Muscle of leg (tissue), 11 donors: Measurements from ENCODE around the gene LDB2. TPM values are rescaled to one million over a fixed set of nuclear protein-coding genes. Genes with fewer than 3 reads are reported as not detected.

Experiments
- DNase-seq: peaks from one replicate; pipeline ENCODE4 v3.0.0; 2013
- H3K27ac ChIP-seq: one replicate; pipeline ENCODE4 v1.5.1; 2013; ENCODE audit warnings: mild to moderate bottlenecking, low read length, control low read depth
- H3K27me3 ChIP-seq: one replicate; pipeline ENCODE4 v1.6.1; 2013; ENCODE audit warnings: low read length; ENCODE audit not compliant: control insufficient read depth, insufficient read depth
- H3K36me3 ChIP-seq: one replicate; pipeline ENCODE4 v1.6.1; 2013; ENCODE audit warnings: low read length; ENCODE audit not compliant: control insufficient read depth, insufficient read depth
- H3K4me1 ChIP-seq: one replicate; pipeline ENCODE4 v1.6.1; 2013; ENCODE audit warnings: low read length; ENCODE audit not compliant: control insufficient read depth, insufficient read depth
- H3K4me3 ChIP-seq: one replicate; pipeline ENCODE4 v1.5.1; 2013; ENCODE audit warnings: low read length, control low read depth
- H3K9me3 ChIP-seq: replicated peaks from 2 replicates; pipeline ENCODE4 v1.6.1; 2013; ENCODE audit warnings: low read depth, low read length; ENCODE audit not compliant: control insufficient read depth
- WGBS: methylation state at CpG from one replicate; pipeline ENCODE4 v1.1.5; 2013; ENCODE audit warnings: missing lambda C conversion rate; ENCODE audit not compliant: insufficient coverage; 5-methylcytosine and 5-hydroxymethylcytosine counted together
- polyA plus RNA-seq, 8 donors: library from polyadenylated mRNA; unstranded; fragments of 120-200 nt; gene quantifications; one replicate each; pipeline versions ENCODE4 v1.2.1 to v1.2.3, GENCODE V29; 2013; ENCODE audit warnings: inconsistent platforms in 1 of 8, low replicate concordance in 1 of 8; ENCODE audit not compliant: insufficient read length in 8 of 8, insufficient read depth in 1 of 8
- total RNA-seq: library from RNA; stranded (reverse); fragments of 120-200 nt; gene quantifications from one replicate; pipeline ENCODE4 v1.2.4, GENCODE V29; 2013

Gene LDB2
- total and polyA plus RNA-seq, 9 donors: 38.5 to 57.2 (median 48.4) TPM

GRCh38 chr4:16764622-16765021 is 133.8 kb downstream of the LDB2 start:
- Histone ChIP-seq H3K4me3 (no peak overlapping the region), H3K27me3 (no peaks in the 10 kb centered on the region), H3K4me1 (peaks cover 8% of the 10 kb centered on the region), H3K9me3 (no peaks in the 10 kb centered on the region), H3K36me3 (no peaks in the 10 kb centered on the region), H3K27ac (no peak overlapping the region)
- WGBS: 90% methylated on average over 4 of the region's 6 CpGs
- no peak for DNase-seq

DNA sequence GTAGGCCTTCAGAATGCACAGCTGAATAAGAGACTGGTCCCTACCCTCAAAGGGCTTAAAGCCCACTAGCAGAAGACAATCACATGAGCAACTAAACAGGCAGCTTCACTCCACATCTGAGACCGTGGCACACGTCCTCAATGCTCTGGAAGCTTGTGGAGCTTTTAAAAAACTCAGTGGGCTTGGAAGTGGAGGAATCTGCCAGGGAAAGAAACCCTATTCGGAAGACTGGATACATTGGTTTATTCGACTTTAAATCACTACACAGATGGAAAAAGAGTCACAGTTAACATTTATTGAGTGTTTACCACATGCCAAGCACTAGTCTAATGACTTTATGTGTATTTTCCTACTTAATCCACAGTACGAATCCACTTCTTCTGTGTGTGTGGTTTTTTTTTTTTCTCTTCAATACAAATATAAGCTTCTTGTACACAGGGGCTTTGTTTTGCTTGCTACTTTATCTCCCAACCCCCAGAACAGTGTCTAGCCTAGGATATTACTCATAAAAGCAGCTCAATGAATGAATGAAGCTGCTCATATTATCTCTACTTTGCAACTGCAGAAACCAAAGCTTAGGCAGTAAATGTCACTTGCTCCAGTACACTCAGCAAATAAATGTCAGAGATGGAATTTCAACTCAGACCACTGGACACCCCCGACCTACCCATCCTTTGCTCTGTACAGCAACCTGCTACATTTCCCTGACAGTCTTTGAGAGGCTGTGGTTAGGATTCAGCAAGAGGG is 137.7 kb downstream of the LDB2 start:
- no peaks in the 10 kb centered on the region for H3K9me3 ChIP-seq
- H3K4me3 ChIP-seq: no peak overlapping the region
- H3K27me3 ChIP-seq: no peaks in the 10 kb centered on the region
- peak; percentile 49 for DNase-seq
- peaks cover 6% of the 10 kb centered on the region for H3K36me3 ChIP-seq
- WGBS: no CpG with 5 or more reads among the region's 6 CpGs
- peak overlapping the region; percentile 29 for H3K27ac ChIP-seq
- H3K4me1 ChIP-seq: peaks cover 8% of the 10 kb centered on the region

DNA sequence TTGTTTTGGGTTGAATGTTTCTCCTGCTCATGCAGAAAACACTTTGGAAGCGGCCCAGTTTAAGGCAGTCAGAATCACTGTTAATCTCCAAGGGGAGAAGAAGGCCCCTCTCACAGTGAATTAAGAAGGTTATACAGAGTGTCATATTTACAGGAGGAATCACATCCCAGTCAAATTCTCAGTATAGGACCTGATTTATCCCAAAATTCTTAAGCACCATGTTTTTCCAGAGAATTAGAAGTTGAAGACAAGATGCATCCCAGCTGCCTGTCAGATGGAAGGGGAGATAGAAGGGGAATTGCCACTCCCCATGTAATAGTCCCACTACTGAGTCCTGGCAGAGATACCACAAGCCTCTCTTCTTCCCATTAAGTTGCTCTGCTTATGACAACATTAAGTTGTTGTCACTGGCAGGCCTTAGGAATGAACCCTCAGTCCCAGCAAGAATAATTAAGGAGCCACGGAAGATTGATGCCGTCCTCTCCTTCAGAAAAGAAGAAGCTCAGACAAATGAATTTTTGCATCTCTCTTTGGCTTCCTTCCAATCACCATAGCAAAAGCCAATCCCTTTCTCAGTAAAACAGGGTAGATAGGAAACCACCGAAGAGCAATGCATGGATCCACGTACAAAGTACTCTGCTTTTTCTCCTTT is 138.4 kb downstream of the LDB2 start:
- peak; percentile 93 for DNase-seq
- Histone ChIP-seq H3K9me3 (no peaks in the 10 kb centered on the region), H3K27me3 (no peaks in the 10 kb centered on the region), H3K27ac (peak overlapping the region; percentile 70), H3K4me3 (no peak overlapping the region), H3K4me1 (peaks cover 8% of the 10 kb centered on the region), H3K36me3 (peaks cover 6% of the 10 kb centered on the region)
- no CpG with 5 or more reads among the region's 5 CpGs for WGBS

GRCh38 chr4:16758816-16759215 is 139.6 kb downstream of the LDB2 start:
- H3K4me1 ChIP-seq: peaks cover 8% of the 10 kb centered on the region
- H3K27me3 ChIP-seq: no peaks in the 10 kb centered on the region
- DNase-seq: no peak
- H3K9me3 ChIP-seq: no peaks in the 10 kb centered on the region
- no peak overlapping the region for H3K4me3 ChIP-seq
- H3K27ac ChIP-seq: no peak overlapping the region
- 100% methylated on average over 1 of the region's 8 CpGs for WGBS
- peaks cover 9% of the 10 kb centered on the region for H3K36me3 ChIP-seq

DNA sequence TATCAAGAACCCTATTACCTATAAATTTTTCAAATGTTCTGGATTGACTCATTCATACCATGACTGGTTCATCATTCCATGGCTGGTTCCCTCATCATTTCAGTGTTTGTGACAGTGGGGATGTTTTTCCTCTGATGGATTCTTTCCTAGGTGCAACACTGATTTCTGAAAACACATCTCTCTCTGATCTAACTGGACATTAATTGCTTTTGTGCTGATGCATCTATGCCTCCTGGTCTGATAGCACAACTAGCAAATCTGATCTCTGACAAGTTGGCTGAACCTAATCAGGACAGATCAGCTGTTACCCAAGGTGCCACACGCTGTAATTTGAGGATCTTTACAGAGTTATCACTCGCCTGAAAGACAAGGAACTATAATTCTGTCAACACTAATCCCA is 140.2 kb downstream of the LDB2 start:
- H3K27me3 ChIP-seq: no peaks in the 10 kb centered on the region
- peaks cover 9% of the 10 kb centered on the region for H3K36me3 ChIP-seq
- WGBS: 83% methylated on average over 1 of the region's 2 CpGs
- no peak overlapping the region for H3K4me3 ChIP-seq
- H3K9me3 ChIP-seq: no peaks in the 10 kb centered on the region
- no peak for DNase-seq
- H3K27ac ChIP-seq: no peak overlapping the region
- peaks cover 8% of the 10 kb centered on the region for H3K4me1 ChIP-seq

- no peaks in the 10 kb centered on the region for H3K9me3 ChIP-seq
- peaks cover 8% of the 10 kb centered on the region for H3K4me1 ChIP-seq
- no peaks in the 10 kb centered on the region for H3K27me3 ChIP-seq
- H3K27ac ChIP-seq: no peak overlapping the region
- peaks cover 11% of the 10 kb centered on the region for H3K36me3 ChIP-seq
- peak; percentile 22 for DNase-seq
- WGBS: 86% methylated on average over 8 of the region's 14 CpGs
- no peak overlapping the region for H3K4me3 ChIP-seq
Observed at GRCh38 chr4:16757080-16757521, 141.3 kb downstream of the LDB2 start.

GRCh38 chr4:16754104-16754503 is 144.3 kb downstream of the LDB2 start:
- Histone ChIP-seq H3K36me3 (peaks cover 11% of the 10 kb centered on the region), H3K9me3 (no peaks in the 10 kb centered on the region), H3K4me1 (no peaks in the 10 kb centered on the region), H3K27ac (no peak overlapping the region), H3K27me3 (no peaks in the 10 kb centered on the region), H3K4me3 (no peak overlapping the region)
- 71% methylated on average over 1 of the region's 2 CpGs for WGBS
- no peak for DNase-seq

DNA sequence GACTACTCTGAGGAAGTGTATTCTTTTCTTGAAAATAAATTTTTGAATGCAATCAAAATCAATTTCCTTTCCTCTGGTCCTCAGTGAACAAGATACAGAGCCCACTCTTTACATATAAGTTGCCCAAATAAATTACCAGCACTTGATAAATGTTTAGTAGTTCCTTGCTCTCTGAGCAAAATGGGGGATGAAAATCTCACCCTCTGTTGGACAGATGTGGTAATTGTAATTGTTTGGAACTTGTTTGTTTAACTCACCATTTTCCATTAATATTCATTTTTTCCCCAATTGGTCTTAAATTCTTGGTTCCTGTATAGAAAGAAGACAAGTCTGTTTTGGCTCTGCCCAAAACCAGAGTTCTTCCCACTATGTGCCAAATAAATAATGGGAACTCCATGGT is 146.3 kb downstream of the LDB2 start:
- no peak for DNase-seq
- Histone ChIP-seq H3K4me1 (no peaks in the 10 kb centered on the region), H3K4me3 (no peak overlapping the region), H3K27ac (no peak overlapping the region), H3K9me3 (no peaks in the 10 kb centered on the region), H3K36me3 (peaks cover 8% of the 10 kb centered on the region), H3K27me3 (no peaks in the 10 kb centered on the region)

DNA sequence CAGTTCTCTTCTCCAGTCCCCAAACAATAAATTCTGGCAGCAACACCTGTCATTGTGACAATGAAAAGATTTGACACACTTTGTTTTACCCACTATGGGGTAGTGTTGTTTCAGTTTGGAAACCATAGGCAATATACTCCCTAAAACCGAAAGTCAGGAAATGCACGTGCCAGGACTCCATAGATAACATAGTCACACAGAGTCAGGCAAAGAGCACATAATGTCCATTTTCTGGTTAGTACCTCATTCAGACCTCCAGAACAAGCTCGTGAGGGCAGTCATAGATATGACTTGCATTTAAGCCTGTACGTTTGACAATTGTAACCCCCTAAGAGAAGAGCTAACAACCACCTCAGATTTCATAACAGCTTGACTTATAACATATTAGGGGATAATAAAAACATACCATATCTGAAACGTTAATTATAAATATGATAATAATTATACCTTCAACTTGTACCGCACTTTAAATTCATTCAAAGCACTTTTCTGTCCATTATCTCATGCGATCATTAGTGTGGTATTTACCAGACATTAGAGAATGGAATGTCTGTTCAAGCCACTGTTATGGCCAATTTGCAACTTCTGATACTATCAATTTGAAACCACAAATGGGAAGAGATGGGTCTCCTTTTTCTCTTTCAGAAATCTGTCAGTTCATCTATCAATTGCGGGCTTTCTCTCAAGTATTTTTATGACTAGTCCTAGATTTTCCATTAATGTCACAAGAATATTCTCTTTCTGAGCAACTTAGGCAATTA is 147.4 kb downstream of the LDB2 start:
- H3K27ac ChIP-seq: no peak overlapping the region

DNA sequence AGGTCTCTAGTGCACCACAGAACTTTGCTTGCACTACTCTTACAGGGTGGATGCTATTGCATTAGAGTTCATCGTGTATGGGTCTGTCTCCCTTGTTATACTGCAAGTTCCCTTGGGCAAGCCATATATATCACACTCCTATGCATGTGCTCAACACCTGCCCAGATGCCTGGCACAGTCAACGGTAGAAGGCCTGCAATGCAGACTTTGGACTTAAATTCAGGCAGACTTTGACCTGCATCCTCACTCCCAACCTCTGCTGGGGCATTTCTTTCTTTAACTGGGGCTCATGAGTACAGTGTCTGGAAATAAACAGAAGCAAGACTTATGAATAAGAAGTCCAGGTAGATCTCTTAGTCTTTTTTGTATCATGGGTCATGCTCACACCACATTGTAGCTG is 148.2 kb downstream of the LDB2 start:
- Histone ChIP-seq H3K4me1 (peaks cover under 1% of the 10 kb centered on the region), H3K27me3 (no peaks in the 10 kb centered on the region), H3K4me3 (no peak overlapping the region), H3K9me3 (no peaks in the 10 kb centered on the region), H3K27ac (no peak overlapping the region), H3K36me3 (peaks cover 4% of the 10 kb centered on the region)
- WGBS: 83% methylated on average over 1 of the region's 2 CpGs
- DNase-seq: no peak

More for the DNA sequence above, 147.4 kb downstream of the LDB2 start:
- no peaks in the 10 kb centered on the region for H3K9me3 ChIP-seq
- peaks cover 4% of the 10 kb centered on the region for H3K36me3 ChIP-seq
- H3K27me3 ChIP-seq: no peaks in the 10 kb centered on the region
- H3K4me1 ChIP-seq: no peaks in the 10 kb centered on the region
- WGBS: 88% methylated on average over 2 of the region's 8 CpGs
- no peak overlapping the region for H3K4me3 ChIP-seq
- no peak for DNase-seq
